DMS114 treated with DMSO at 0.1 percent for 48 hours (cell line): ENCODE data around the gene NEK5.
"Not testable (repeated sequence)": the region's sequence is repeated elsewhere in the genome, so short reads cannot be mapped to it uniquely, and the experiment has no call there.

Source experiments
- DNase-seq: peaks from one replicate; lab custom pipeline; 2025; ENCODE audit not compliant: unreplicated experiment; lab: John Stamatoyannopoulos, UW

The NEK5 gene

DNA sequence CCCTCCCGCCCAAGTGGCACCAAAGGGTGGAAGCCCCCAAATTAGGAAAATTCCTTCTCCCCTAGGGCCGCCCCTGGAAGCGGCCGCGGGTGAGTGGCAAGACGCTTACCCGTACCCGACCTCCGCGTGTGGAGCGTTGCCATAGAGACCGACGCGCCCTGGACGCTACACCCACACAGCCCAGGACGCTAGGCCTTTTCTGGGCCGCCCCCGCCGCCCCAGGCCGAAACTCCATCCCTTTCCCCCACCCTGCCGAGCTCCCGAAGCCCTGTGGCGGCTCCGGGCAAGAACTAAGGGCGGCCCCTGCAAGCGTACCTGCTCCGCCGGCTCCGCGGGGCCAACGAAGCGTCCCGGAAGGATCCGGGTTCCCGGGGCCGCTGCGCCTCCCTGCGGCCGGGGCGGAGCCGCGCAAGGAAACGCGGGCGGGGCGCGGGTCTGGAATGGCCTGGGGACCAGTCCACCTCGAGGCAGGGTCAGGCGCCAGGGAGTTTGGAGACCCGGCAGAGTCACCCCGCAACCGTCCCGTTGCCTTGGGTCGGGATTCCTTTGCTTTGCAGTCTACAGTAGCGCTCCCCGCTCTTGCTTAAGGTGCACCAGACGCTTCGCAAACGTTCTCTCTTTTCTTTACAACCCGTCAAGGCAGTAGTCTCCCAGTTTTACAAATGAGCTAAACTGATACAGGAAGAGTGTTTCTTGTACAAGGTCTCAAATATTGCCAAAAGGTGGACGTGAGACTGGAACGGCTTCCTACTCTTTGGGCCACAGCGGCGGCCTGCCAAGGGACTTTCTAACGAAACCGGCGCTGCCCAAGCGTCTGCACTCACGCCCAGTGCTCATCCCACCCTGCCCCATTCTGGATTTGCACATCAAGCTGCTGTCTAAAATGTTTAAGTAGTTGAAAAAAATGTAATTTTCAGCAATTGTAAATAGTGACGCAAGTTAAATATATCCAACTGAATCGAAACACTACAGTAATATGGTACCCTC lies at the start of gene NEK5:
Gene NEK5, minus strand, starts transcription at position 360 of the 987 bp plus-strand sequence. CDS start 1,591 bp downstream, outside the sequence.
- DNase-seq: peak; percentile 3

- DNase-seq: no peak
These were observed 48.4 kb upstream of the NEK5 start for GRCh38 chr13:52177276-52177675.

- DNase-seq: not testable (repeated sequence)
These were observed 45.1 kb upstream of the NEK5 start for GRCh38 chr13:52173970-52174369.

- no peak for DNase-seq
These were observed 44.5 kb upstream of the NEK5 start for GRCh38 chr13:52173373-52173772.

DNA sequence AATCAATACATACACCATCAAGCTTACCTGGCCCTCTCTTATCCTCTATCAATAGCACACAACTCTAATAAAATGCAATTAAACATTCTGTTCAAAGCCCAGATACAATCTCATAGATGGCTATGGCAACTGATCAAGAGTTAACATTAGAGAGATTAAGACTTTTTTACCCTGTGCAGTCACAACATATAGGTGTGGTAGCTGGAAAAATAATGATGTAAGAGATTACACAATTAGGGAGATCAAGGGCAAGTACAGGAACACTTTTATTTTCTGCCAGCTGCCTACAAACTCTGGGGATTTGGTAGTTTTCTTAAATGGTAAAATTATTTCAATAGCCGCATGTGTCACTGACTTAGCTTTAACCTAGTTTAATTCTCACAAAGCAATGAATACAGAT lies 42.8 kb upstream of the NEK5 start:
- not testable (repeated sequence) for DNase-seq

DNA sequence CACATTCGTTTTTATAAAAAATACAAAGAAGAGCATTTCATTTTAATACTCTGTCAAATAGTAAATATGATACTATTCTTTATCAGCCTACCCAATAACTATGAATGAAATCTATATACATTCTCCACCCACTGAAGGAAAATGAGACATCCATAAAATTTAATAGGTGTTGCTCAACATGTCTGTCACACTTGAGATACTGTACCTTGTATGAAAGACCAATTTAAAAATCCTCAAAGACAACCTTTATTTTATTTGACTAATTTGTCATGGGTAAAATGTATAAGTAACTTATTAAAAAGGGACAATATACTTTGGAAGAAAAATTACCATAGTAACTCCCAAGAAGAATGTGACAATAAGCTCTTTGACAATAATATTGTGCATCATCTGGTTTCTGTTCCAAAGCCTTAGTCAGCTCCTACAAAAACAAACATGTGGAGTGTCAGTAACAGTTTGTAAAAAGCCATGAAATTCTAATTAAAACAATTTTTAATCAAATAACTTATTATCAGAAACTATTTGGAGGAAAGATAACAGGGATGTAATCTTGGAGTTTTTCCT lies 42.0 kb upstream of the NEK5 start:
- not testable (repeated sequence) for DNase-seq

DNA sequence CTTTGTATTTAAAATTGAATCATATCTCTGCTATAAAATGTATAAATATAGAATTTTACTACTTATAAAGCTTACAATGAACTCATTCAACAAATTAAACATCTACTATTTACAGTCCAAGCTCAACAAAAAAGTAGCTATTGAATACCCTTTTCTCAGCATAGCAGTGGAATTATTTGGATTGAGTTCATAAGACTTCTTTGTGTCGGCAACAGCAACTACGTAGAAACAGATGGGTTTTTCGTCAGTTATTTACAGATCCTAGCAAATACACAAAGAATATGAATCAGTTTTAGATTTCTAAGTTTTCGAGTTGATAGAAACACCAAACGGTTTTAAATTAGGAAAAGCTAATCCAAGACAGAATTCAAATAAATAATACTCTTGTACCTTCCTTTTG lies 41.0 kb upstream of the NEK5 start:
- DNase-seq: no peak

DNA sequence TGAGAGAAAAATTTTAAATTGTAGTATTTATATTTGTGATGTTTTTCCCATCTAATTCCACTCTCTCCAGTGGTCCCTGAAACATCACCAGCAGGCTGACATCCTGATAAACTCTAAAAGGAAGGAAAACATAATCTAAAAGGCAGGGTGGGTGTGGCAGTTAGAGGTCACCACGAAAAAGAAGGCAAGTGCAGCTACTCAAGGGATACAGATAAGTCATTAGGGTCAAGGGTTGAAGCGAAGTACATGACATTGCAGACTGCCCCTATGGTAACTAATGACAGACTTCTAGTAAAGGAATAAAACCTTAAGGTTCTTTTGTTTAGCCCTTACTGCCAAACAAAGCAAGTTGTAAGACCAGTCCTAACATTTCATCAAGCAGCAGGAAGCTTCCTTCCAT lies 36.5 kb upstream of the NEK5 start:
- no peak for DNase-seq

- DNase-seq: no peak
These were observed 36.1 kb upstream of the NEK5 start for GRCh38 chr13:52164989-52165388.

DNA sequence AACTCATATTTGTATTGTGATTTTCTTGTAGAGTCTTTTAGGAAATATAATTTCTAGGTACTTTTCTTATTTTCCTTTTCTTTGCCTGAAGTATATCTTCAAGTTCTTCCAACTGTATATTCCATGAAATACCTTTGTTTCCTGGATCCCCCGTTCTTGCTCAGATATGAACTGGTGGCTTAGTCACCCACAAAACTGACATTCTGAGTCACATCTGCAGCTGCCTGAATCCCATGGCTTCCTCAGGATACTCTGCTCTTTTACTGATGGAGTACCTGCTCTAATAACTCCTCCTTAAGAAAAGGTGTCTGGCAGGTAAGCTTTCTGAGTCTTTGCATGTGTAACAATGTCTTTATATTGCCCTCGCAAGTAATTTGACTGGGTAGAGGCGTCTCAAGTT lies 35.0 kb upstream of the NEK5 start:
- DNase-seq: not testable (repeated sequence)

GRCh38 chr13:52162279-52163101 lies 33.6 kb upstream of the NEK5 start:
- no peak for DNase-seq

DNA sequence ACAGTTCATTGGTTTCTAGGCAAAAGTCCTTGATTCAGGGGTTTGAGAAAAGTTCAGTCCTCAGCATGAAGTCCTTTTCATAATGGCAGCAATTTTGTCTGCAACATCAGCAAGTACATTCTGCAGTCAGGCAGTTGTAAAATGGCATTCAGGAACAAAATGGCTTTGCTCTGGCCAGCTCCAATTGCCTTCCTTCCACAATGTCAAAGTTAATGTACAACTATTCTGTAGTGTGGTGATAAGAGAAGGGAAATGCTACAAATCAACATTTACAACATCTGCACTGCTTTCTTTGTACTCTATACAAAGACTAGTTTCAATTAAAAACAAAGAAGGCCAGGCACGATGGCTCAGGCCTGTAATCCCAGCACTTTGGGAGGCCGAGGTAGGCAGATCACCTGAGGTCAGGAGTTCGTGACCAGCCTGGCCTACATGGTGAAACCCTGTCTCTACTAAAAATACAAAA lies 32.3 kb upstream of the NEK5 start:
- no peak for DNase-seq

DNA sequence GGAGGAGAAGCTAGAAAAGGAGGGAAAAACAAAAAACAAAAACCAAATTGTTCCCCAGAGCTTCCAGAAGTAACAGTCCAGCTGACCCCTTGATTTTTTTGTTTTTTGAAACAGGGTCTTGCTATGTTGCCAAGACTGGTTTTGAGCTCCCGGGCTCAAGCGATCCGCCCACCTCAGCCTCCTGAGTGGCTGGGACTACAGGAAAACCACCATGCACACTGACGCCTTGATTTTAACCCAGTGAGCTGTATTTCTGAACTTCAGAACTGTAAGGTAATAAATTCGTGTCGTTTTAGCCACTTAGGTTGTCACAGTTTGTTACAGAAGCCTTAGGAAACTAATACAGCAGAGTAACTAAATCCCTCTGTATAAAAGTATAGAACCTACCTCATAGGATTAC lies 31.6 kb upstream of the NEK5 start:
- DNase-seq: no peak

GRCh38 chr13:52160053-52160452 lies 31.2 kb upstream of the NEK5 start:
- no peak for DNase-seq

DNA sequence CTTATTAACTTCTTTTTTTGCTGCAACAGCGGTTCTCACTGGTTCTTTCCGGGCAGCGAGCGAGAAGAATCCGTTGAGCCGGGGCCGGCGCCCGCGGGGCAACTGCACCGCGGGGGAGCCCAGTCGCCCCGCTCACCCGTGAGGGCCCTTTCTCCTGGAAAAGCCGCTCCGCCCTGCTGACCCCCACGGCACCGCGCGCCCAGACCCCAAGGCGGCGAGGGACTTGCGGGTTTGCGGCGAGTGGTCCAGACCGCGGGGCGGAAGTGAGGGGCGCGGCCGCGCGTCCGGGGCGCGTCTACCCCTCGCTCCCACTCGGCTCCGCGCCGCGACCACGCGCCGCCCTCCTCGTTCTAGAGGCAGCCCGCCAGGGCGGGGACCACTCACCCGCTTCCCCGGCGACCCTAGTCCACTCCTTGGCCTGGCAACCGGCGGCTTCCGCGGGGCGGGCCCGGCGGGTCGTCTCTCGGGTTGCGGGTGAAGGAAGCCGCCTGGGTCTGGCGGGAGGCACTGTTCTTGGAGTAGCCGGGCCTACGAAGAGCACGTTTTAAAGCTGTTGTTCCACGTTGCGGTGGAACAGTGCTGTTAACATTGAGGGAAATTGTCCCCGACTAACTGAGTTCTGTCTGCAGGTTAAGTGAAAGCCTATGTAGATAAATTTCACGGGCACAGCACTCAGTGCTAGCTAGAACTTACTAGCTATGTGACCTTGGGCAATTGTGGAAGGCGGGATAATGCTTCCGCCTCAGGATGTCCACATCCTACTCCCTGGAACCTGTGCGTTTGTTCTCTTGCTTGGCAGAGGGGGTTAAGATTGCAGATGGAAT lies 30.5 kb upstream of the NEK5 start, which contains the start of gene NEK3:
Gene NEK3, minus strand, starts transcription at position 439 of the 824 bp plus-strand sequence. CDS start 3,406 bp downstream, outside the sequence.
- peak; percentile 37 for DNase-seq

DNA sequence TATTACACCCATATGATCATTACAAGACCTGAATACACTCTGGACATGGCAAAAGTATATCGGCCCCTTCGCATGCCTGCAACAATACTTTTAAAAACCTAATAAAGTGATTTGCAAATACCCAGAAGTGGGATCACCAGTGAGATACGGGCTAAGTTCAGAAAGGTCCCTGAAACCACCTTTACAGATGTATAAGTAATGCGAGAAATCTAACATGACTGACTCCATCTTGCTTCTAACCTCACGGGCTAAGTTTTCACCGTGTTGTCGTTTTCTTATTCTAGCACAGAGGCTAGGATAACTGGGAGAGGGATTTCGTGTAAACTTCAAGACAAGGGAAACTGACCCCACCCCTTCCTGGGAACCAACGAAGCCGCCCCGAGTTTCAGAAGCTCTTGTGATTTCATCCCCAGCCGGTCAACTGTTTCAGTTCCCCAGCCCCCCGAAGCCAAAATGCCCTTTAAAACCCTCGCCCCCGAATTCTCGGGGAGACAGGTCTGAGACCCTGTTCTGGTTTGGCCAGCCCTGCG lies 29.8 kb upstream of the NEK5 start:
- no peak for DNase-seq

- no peak for DNase-seq
These were observed 27.9 kb upstream of the NEK5 start for GRCh38 chr13:52156724-52157261.

DNA sequence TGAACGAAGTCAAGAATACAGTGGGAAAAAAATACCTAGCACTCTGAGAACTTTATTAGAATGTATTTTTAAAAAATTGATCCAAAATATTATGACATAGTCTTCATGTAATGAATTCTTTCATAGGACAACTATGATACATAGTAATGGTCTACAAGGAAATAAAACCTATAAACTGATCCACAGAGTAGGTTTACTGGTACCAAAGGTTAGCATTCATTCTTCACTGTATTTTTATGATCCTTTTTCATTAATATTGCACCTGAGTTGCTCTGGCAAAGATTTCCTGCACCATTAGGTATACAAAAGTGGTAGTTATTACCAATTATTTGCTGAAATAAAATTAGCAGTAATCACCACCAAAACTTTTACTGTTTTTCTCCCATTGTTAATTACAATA lies 26.3 kb upstream of the NEK5 start:
- no peak for DNase-seq

DNA sequence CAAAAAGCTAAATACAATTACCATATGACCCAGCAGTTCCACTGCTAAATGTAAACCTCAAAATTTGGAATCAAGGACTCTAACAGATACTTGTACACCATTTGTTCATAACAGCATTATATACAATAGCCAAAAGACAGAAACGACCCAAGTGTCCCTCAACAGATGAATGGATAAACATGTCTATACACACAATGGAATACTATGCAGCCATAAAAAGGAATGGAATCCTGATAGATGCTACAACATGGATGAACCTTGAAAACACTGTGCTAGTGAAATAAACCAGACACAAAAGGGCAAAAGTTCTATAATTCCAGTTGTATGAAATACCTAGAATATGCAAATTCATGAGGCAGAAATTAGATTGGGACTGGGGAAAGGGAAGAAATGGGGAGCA lies 18.4 kb upstream of the NEK5 start:
- no peak for DNase-seq

GRCh38 chr13:52141299-52141698 lies 12.4 kb upstream of the NEK5 start:
- DNase-seq: no peak
